Kidney epithelial cell (primary cell): ENCODE data around the gene P3H2. TPM values are rescaled to one million over a fixed set of nuclear protein-coding genes. Genes with fewer than 3 reads are reported as not detected.

Experiments used
- DNase-seq: peaks from one replicate; pipeline ENCODE4 v3.0.0-alpha.2; 2010; ENCODE audit warnings: low read depth
- H3K27me3 ChIP-seq: 2 replicates; pipeline ENCODE4 v1.6.0; 2011; ENCODE audit warnings: low read length; ENCODE audit not compliant: control insufficient read depth, insufficient read depth
- H3K36me3 ChIP-seq: 2 replicates; pipeline ENCODE4 v1.5.1; 2011; ENCODE audit warnings: low read length; ENCODE audit not compliant: control insufficient read depth, insufficient read depth
- H3K4me3 ChIP-seq: 2 replicates; pipeline ENCODE4 v1.5.1; 2011; ENCODE audit warnings: low read depth, mild to moderate bottlenecking, control low read depth, low read length
- total RNA-seq: library from RNA; depleted of rRNA; stranded (reverse); fragments of >200 nt; gene quantifications from 2 replicates; pipeline ENCODE4 v1.2.3, GENCODE V29; 2015
- TF ChIP-seq, protein P1 (sequence below): IDR thresholded peaks from 2 replicates; pipeline ENCODE4 v1.5.1; 2011; ENCODE audit warnings: mild to moderate bottlenecking, moderate library complexity, low read length, control low read depth, inconsistent platforms; ENCODE audit not compliant: insufficient read depth, poor library complexity, severe bottlenecking

The P3H2 gene
- total RNA-seq, 1 donor from 2014 or later: 27.8 TPM

DNA sequence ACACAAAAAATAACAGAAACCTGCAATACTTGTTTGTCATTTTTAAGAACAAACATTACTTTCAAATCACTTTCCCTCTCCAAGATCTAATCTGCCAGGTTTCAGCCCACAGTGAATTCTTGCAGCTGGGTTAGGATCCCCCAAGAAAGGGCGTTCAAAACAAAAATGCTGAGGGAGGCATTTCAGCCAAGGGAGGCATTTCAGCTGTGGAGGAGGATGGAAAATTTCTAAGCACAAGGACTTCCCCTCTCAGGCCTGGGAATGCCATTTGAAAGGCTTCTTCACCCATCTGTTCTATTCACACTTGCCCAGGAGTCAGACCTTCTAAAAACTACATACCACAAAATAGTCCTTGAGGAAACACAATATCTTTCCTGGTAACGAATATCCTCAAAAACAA, 69.1 kb downstream of the P3H2 start:
- DNase-seq: no peak
- H3K4me3 ChIP-seq: no peak overlapping the region
- TF ChIP-seq, protein P1, sequence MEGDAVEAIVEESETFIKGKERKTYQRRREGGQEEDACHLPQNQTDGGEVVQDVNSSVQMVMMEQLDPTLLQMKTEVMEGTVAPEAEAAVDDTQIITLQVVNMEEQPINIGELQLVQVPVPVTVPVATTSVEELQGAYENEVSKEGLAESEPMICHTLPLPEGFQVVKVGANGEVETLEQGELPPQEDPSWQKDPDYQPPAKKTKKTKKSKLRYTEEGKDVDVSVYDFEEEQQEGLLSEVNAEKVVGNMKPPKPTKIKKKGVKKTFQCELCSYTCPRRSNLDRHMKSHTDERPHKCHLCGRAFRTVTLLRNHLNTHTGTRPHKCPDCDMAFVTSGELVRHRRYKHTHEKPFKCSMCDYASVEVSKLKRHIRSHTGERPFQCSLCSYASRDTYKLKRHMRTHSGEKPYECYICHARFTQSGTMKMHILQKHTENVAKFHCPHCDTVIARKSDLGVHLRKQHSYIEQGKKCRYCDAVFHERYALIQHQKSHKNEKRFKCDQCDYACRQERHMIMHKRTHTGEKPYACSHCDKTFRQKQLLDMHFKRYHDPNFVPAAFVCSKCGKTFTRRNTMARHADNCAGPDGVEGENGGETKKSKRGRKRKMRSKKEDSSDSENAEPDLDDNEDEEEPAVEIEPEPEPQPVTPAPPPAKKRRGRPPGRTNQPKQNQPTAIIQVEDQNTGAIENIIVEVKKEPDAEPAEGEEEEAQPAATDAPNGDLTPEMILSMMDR: no peak
- H3K36me3 ChIP-seq: no peaks in the 10 kb centered on the region
- no peaks in the 10 kb centered on the region for H3K27me3 ChIP-seq

DNA sequence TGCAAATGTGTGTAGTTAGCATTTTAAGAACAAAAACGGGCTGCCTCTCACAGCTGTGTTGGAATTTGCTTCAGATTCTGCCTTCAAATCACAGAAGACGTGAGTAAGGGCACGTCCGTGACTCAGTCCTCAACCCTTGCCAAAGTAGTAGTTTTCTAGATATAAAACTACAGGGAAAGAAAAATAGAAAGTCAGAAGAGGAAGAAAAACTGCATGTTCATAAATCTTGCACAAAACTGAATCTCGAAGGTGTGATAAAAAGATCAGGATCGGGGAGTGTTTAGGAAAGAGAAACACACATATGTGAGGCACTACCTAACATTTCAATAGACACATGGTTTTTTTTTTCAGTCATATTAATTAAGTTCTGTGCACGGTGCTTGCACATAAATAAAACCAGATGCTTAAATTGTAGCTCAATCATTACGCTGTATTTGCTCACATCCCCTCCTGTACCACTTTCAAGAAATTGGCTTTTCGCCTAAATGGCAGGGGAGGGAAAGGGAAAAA, 71.7 kb downstream of the P3H2 start:
- TF ChIP-seq, protein P1: no peak
- peak overlapping the region; percentile 7 for H3K4me3 ChIP-seq
- peak; percentile 34 for DNase-seq

DNA sequence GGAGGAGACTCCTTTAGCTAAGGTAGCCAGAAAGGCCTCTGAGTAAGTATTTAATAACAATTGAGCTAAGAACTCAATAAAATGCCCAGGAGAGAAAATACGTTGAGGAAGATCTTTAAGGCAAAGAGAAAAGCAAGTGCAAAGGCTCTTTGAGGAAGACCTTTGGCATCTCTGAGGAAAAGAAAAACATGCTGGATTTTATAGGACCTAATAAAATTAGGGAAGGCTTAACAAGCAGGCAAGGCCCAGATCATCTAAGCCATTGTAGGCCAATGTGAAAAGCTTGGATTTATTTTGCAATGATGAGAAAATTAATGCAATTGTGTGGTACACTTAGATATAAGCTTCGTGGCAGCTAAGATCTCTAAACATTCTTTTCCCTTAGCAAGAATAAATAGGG, 75.7 kb downstream of the P3H2 start:
- Histone ChIP-seq H3K27me3 (no peaks in the 10 kb centered on the region), H3K36me3 (no peaks in the 10 kb centered on the region), H3K4me3 (no peak overlapping the region)
- TF ChIP-seq, protein P1: no peak
- DNase-seq: no peak

More for the DNA sequence above, 71.7 kb downstream of the P3H2 start:
- H3K27me3 ChIP-seq: no peaks in the 10 kb centered on the region
- H3K36me3 ChIP-seq: no peaks in the 10 kb centered on the region

DNA sequence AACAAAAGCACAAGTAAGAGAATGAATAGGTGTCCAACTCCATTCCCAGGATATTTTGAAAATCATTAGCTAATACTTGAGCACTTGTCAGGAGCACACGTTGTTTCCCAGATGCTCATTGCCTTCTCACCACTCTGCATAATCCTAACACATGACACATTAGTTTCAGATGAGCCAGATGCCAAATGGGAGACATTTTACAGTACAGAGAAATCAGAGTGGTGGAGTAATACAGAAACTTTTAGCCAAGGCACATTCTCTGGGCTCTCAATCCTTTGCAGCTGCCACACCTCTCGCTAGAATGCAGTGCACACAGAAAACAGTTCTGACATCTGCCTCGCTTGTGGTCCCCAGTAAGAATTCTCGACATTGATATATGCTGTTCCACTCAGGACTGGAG, 76.6 kb downstream of the P3H2 start:
- TF ChIP-seq, protein P1: no peak
- Histone ChIP-seq H3K4me3 (no peak overlapping the region), H3K36me3 (no peaks in the 10 kb centered on the region), H3K27me3 (no peaks in the 10 kb centered on the region)
- DNase-seq: peak; percentile 42

DNA sequence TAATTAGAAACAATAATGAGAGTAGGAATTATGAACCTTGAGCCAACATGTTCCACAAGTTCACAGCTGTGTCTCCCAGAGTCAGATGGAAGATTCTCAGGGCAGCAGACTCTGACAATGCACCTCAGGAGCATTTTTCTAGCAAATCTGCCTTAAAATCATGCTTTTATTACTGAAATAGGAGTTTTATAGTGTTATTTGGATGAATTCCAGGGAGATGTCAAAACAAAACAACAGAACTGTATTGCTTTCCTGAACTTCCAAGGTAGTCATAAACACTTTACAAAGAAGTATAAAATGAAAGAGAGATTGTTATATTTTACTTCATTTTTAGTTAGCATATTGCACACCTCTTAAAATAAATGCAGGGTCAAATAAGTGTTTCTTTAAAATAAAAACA, 77.0 kb downstream of the P3H2 start:
- no peaks in the 10 kb centered on the region for H3K27me3 ChIP-seq
- H3K36me3 ChIP-seq: no peaks in the 10 kb centered on the region
- TF ChIP-seq, protein P1: no peak
- DNase-seq: no peak
- H3K4me3 ChIP-seq: no peak overlapping the region

DNA sequence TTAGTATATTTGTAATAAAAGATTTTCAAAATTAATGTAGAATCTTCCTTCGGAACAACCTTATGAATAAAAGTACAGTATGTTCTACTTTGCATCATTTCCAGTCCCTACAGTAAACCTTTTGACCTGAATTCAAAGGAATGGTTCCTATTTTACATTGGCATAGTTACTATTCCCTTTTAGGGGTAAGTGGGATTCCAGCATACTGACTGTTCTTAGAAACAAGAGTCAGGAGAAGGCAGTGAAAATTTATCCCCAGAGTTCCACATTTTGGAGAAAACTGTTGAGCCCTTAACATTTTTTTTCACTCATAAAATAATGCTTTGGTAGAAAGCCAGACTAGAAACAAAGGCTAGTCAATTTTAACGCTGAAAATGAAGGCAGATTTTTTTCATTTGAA, 78.1 kb downstream of the P3H2 start:
- Histone ChIP-seq H3K27me3 (no peaks in the 10 kb centered on the region), H3K36me3 (no peaks in the 10 kb centered on the region), H3K4me3 (no peak overlapping the region)
- DNase-seq: no peak
- TF ChIP-seq, protein P1: no peak
